ENCODE results near the gene IL1RAPL1.

- TF ChIP-seq ARNTL (CRISPR knock-in tag; IDR thresholded peaks at IDR 0.05; ENCODE audit: borderline replicate concordance, low read depth) (no peak), CSRNP3 (CRISPR knock-in tag; IDR thresholded peaks at IDR 0.05) (no peak), TOX (CRISPR knock-in tag; IDR thresholded peaks at IDR 0.05; ENCODE audit: borderline replicate concordance) (no peak), CSDC2 (CRISPR knock-in tag; IDR thresholded peaks at IDR 0.05) (no peak), PATZ1 (CRISPR knock-in tag; IDR thresholded peaks at IDR 0.05; ENCODE audit: borderline replicate concordance) (no peak)
- TF ChIP-seq, protein P1, sequence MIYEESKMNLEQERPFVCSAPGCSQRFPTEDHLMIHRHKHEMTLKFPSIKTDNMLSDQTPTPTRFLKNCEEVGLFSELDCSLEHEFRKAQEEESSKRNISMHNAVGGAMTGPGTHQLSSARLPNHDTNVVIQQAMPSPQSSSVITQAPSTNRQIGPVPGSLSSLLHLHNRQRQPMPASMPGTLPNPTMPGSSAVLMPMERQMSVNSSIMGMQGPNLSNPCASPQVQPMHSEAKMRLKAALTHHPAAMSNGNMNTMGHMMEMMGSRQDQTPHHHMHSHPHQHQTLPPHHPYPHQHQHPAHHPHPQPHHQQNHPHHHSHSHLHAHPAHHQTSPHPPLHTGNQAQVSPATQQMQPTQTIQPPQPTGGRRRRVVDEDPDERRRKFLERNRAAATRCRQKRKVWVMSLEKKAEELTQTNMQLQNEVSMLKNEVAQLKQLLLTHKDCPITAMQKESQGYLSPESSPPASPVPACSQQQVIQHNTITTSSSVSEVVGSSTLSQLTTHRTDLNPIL (CRISPR knock-in tag; IDR thresholded peaks at IDR 0.05; ENCODE audit: low read depth): no peak
Observed at GRCh38 chrX:29496636-29497180, 909.5 kb downstream of the IL1RAPL1 start.

Measured in SK-N-SH treated with all-trans-retinoic acid at 6 μM for 48 hours (cell line).